Neural cell (in vitro differentiated cells): ENCODE data around the gene PLEKHS1. TPM values are rescaled to one million over a fixed set of nuclear protein-coding genes. Genes with fewer than 3 reads are reported as not detected.

ENCODE experiments used
- H2AFZ ChIP-seq: fragments of 200-600, 300-800 bp; sonication (generic), shearing (Covaris generic); 2 replicates; pipeline ENCODE4 v1.6.0; 2014; ENCODE audit warnings: low read depth, mild to moderate bottlenecking, antibody characterized with exemption, low read length, moderate library complexity
- H3F3A ChIP-seq: fragments of 200-600 bp; shearing (Covaris generic); 2 replicates; pipeline ENCODE4 v1.6.1; 2016; ENCODE audit warnings: mild to moderate bottlenecking, moderate library complexity, mixed read lengths, antibody characterized with exemption, low read length; ENCODE audit not compliant: insufficient read depth, poor library complexity, severe bottlenecking
- H3K27ac ChIP-seq: fragments of 200-600, 300-800 bp; sonication (generic), shearing (Covaris generic); 2 replicates; pipeline ENCODE4 v1.5.1; 2014; ENCODE audit warnings: mild to moderate bottlenecking, low read length, moderate library complexity
- H3K27me3 ChIP-seq: fragments of 300-800, 200-600 bp; sonication (generic), shearing (Covaris generic); 2 replicates; pipeline ENCODE4 v1.6.0; 2014; ENCODE audit warnings: mild to moderate bottlenecking, low read depth, low read length, moderate library complexity; ENCODE audit not compliant: insufficient read depth
- H3K36me3 ChIP-seq: fragments of 300-800, 200-600 bp; sonication (generic), shearing (Covaris generic); 2 replicates; pipeline ENCODE4 v1.5.1; 2014; ENCODE audit warnings: mild to moderate bottlenecking, antibody characterized with exemption, low read length, moderate library complexity; ENCODE audit not compliant: insufficient read depth
- H3K4me2 ChIP-seq: fragments of 300-800, 200-600 bp; sonication (generic), shearing (Covaris generic); 2 replicates; pipeline ENCODE4 v1.6.0; 2014; ENCODE audit warnings: mild to moderate bottlenecking, low read length
- H3K4me3 ChIP-seq: fragments of 300-800, 200-600 bp; sonication (generic), shearing (Covaris generic); 2 replicates; pipeline ENCODE4 v1.5.1; 2014; ENCODE audit warnings: mild to moderate bottlenecking, low read length, moderate library complexity
- H3K79me2 ChIP-seq: fragments of 200-600 bp; shearing (Covaris generic); replicated peaks from 2 replicates; pipeline ENCODE4 v1.6.0; 2014; ENCODE audit warnings: mild to moderate bottlenecking, low read length, moderate library complexity; ENCODE audit not compliant: insufficient read depth
- H3K9ac ChIP-seq: fragments of 300-800, 200-600 bp; sonication (generic), shearing (Covaris generic); 2 replicates; pipeline ENCODE4 v1.6.1; 2016; ENCODE audit warnings: mild to moderate bottlenecking, low read length, mixed read lengths
- H3K9me2 ChIP-seq: fragments of 200-600 bp; shearing (Covaris generic); 2 replicates; pipeline ENCODE4 v1.6.1; 2016; ENCODE audit warnings: mild to moderate bottlenecking, low read length, mixed read lengths; ENCODE audit not compliant: insufficient read depth
- H3K9me3 ChIP-seq: fragments of 200-600, 300-800 bp; sonication (generic), shearing (Covaris generic); 2 replicates; pipeline ENCODE4 v1.6.1; 2016; ENCODE audit warnings: mild to moderate bottlenecking, mixed run types, low read length, moderate library complexity, mixed read lengths
- H4K20me1 ChIP-seq: fragments of 200-600 bp; shearing (Covaris generic); 2 replicates; pipeline ENCODE4 v1.6.1; 2016; ENCODE audit warnings: mild to moderate bottlenecking, mixed run types; ENCODE audit not compliant: insufficient read depth
- EP300 ChIP-seq: fragments of 450-650 bp; conservative IDR thresholded peaks from 2 replicates; pipeline ENCODE4 v1.6.1; 2014; ENCODE audit warnings: antibody characterized with exemption, mild to moderate bottlenecking, moderate library complexity; ENCODE audit not compliant: poor library complexity, severe bottlenecking
- EZH2 ChIP-seq: fragments of 200-600, 300-800 bp; shearing (Covaris generic), sonication (generic); IDR thresholded peaks from 2 replicates; pipeline ENCODE4 v1.6.1; 2014; ENCODE audit warnings: antibody characterized with exemption, low read length, borderline replicate concordance, mild to moderate bottlenecking; ENCODE audit not compliant: insufficient read depth, poor library complexity, severe bottlenecking
- MXI1 ChIP-seq: fragments of 450-650 bp; conservative IDR thresholded peaks from 2 replicates; pipeline ENCODE4 v1.6.1; 2014; ENCODE audit warnings: antibody characterized with exemption, mild to moderate bottlenecking; ENCODE audit not compliant: poor library complexity, severe bottlenecking
- POLR2AphosphoS5 ChIP-seq: IDR thresholded peaks from 2 replicates; pipeline ENCODE4 v1.6.1; 2012
- RAD21 ChIP-seq: fragments of 450-650 bp; conservative IDR thresholded peaks from 2 replicates; pipeline ENCODE4 v1.6.1; 2014; ENCODE audit warnings: antibody characterized with exemption, mild to moderate bottlenecking, moderate library complexity
- SMC3 ChIP-seq: fragments of 450-650 bp; conservative IDR thresholded peaks from 2 replicates; pipeline ENCODE4 v1.6.1; 2014; ENCODE audit warnings: antibody characterized with exemption, mild to moderate bottlenecking, moderate library complexity; ENCODE audit not compliant: poor library complexity
- TAF1 ChIP-seq: IDR thresholded peaks from 2 replicates; pipeline ENCODE4 v1.6.1; 2012; ENCODE audit warnings: low read depth
- polyA plus RNA-seq: library from polyadenylated mRNA; depleted of rRNA; stranded (reverse); fragments of >200 nt; gene quantifications from 2 replicates; pipeline ENCODE4 v1.2.3, GENCODE V29; 2014
- TF ChIP-seq, protein P1 (sequence below): IDR thresholded peaks from 2 replicates; pipeline ENCODE4 v1.6.1; 2012; ENCODE audit warnings: borderline replicate concordance
- TF ChIP-seq, protein P2 (sequence below): fragments of 450-650 bp; IDR thresholded peaks from 2 replicates; pipeline ENCODE4 v1.5.1; 2014; ENCODE audit warnings: antibody characterized with exemption, mild to moderate bottlenecking, moderate library complexity; ENCODE audit not compliant: poor library complexity, severe bottlenecking

Gene PLEKHS1
- polyA plus RNA-seq, 1 donor from 2014 or later = not detected

DNA sequence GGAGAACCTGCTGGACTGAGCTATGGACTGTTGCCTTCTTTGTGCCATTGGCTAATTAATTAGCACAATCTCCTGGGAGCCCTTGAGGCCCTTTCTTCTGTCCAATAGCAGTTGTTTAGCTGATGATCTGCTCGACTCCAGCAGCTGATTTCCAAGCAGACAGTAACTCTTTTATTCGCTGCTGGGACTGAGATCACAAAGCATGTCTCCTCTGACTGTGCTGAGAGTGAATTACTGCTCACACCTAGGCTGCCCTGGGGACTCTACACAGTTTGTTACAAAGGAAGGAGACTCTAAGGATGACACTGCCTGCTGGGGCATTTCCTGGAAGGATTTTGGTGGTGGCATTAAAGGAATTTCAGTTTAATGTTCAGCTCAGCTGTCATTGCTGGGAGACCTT lies 40.3 kb upstream of the PLEKHS1 start:
- no peaks in the 10 kb centered on the region for H3K9me3 ChIP-seq
- H4K20me1 ChIP-seq = no peaks in the 10 kb centered on the region
- H3F3A ChIP-seq = no peaks in the 10 kb centered on the region
- H3K9me2 ChIP-seq = no peaks in the 10 kb centered on the region
- TF ChIP-seq SMC3 = no peak
- no peak for TF ChIP-seq EP300
- TF ChIP-seq EZH2 = no peak
- no peak for TF ChIP-seq RAD21
- TF ChIP-seq MXI1 = no peak
- TF ChIP-seq, protein P1, sequence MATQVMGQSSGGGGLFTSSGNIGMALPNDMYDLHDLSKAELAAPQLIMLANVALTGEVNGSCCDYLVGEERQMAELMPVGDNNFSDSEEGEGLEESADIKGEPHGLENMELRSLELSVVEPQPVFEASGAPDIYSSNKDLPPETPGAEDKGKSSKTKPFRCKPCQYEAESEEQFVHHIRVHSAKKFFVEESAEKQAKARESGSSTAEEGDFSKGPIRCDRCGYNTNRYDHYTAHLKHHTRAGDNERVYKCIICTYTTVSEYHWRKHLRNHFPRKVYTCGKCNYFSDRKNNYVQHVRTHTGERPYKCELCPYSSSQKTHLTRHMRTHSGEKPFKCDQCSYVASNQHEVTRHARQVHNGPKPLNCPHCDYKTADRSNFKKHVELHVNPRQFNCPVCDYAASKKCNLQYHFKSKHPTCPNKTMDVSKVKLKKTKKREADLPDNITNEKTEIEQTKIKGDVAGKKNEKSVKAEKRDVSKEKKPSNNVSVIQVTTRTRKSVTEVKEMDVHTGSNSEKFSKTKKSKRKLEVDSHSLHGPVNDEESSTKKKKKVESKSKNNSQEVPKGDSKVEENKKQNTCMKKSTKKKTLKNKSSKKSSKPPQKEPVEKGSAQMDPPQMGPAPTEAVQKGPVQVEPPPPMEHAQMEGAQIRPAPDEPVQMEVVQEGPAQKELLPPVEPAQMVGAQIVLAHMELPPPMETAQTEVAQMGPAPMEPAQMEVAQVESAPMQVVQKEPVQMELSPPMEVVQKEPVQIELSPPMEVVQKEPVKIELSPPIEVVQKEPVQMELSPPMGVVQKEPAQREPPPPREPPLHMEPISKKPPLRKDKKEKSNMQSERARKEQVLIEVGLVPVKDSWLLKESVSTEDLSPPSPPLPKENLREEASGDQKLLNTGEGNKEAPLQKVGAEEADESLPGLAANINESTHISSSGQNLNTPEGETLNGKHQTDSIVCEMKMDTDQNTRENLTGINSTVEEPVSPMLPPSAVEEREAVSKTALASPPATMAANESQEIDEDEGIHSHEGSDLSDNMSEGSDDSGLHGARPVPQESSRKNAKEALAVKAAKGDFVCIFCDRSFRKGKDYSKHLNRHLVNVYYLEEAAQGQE = no peak
- no peak for TF ChIP-seq TAF1
- TF ChIP-seq POLR2AphosphoS5 = no peak
- TF ChIP-seq, protein P2, sequence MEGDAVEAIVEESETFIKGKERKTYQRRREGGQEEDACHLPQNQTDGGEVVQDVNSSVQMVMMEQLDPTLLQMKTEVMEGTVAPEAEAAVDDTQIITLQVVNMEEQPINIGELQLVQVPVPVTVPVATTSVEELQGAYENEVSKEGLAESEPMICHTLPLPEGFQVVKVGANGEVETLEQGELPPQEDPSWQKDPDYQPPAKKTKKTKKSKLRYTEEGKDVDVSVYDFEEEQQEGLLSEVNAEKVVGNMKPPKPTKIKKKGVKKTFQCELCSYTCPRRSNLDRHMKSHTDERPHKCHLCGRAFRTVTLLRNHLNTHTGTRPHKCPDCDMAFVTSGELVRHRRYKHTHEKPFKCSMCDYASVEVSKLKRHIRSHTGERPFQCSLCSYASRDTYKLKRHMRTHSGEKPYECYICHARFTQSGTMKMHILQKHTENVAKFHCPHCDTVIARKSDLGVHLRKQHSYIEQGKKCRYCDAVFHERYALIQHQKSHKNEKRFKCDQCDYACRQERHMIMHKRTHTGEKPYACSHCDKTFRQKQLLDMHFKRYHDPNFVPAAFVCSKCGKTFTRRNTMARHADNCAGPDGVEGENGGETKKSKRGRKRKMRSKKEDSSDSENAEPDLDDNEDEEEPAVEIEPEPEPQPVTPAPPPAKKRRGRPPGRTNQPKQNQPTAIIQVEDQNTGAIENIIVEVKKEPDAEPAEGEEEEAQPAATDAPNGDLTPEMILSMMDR = no peak
- H3K4me3 ChIP-seq = no peak overlapping the region
- no peak overlapping the region for H2AFZ ChIP-seq
- H3K27me3 ChIP-seq = no peaks in the 10 kb centered on the region
- H3K9ac ChIP-seq = no peak overlapping the region
- H3K36me3 ChIP-seq = no peaks in the 10 kb centered on the region
- H3K4me2 ChIP-seq = no peak overlapping the region
- no peaks in the 10 kb centered on the region for H3K79me2 ChIP-seq
- no peak overlapping the region for H3K27ac ChIP-seq

DNA sequence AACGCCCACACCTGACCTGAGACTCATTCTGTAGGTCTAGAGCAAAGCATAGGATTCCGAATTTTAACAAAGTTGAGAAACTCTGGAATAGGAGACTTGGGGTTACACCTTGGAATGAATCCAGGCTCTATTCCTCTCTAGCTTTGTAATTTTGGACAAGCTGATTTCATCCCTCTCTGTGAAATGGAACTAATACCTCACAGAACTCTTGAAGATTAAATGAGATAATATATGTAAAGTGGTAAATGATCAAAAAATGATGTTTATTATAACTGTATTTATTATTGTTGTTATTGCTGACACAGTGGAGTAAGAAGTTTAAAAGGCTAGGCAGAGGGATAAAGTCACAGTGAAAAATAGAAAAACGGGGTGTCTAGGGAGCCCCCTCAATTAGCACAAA lies 39.5 kb upstream of the PLEKHS1 start:
- Histone ChIP-seq H3K36me3 (no peaks in the 10 kb centered on the region), H3K27ac (no peak overlapping the region), H4K20me1 (no peaks in the 10 kb centered on the region), H2AFZ (no peak overlapping the region), H3K79me2 (no peaks in the 10 kb centered on the region), H3F3A (no peaks in the 10 kb centered on the region), H3K27me3 (no peaks in the 10 kb centered on the region), H3K9me3 (no peaks in the 10 kb centered on the region), H3K9ac (no peak overlapping the region), H3K9me2 (no peaks in the 10 kb centered on the region), H3K4me2 (no peak overlapping the region), H3K4me3 (no peak overlapping the region)
- TF ChIP-seq TAF1 (no peak), SMC3 (no peak), POLR2AphosphoS5 (no peak), MXI1 (no peak), EZH2 (no peak), RAD21 (no peak), EP300 (no peak)
- TF ChIP-seq, protein P2 = no peak
- TF ChIP-seq, protein P1 = no peak
